ENCODE measurements around the gene GABBR2. TPM values are rescaled to one million over a fixed set of nuclear protein-coding genes. Genes with fewer than 3 reads are reported as not detected.

GABBR2 gene
- total RNA-seq, 2 experiments from 2014 or later = not detected

DNA sequence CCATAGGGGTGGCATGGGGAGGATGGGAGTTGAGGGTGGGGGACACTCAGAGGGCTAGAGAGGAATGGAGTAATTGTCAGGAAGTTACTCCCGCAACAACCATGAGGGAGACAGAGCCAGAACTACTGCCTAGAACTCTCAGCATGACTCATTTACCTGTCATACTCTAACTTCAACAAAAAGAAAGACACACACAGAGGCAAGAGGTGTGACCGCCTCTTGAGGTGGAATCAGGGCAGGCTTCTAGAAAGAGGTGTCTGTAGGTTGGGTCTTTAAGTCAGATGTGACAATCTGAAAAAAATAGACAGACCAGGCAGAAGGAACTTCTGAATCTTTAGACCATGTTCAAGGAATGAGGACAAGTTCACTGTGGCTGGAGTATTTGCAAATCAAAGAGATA, 73.4 kb downstream of the GABBR2 start:
- no peak for TF ChIP-seq EZH2phosphoT487 (IDR thresholded peaks at IDR 0.05; ENCODE audit: borderline replicate concordance, low read depth, low read length)
- TF ChIP-seq, protein P1, sequence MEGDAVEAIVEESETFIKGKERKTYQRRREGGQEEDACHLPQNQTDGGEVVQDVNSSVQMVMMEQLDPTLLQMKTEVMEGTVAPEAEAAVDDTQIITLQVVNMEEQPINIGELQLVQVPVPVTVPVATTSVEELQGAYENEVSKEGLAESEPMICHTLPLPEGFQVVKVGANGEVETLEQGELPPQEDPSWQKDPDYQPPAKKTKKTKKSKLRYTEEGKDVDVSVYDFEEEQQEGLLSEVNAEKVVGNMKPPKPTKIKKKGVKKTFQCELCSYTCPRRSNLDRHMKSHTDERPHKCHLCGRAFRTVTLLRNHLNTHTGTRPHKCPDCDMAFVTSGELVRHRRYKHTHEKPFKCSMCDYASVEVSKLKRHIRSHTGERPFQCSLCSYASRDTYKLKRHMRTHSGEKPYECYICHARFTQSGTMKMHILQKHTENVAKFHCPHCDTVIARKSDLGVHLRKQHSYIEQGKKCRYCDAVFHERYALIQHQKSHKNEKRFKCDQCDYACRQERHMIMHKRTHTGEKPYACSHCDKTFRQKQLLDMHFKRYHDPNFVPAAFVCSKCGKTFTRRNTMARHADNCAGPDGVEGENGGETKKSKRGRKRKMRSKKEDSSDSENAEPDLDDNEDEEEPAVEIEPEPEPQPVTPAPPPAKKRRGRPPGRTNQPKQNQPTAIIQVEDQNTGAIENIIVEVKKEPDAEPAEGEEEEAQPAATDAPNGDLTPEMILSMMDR (conservative IDR thresholded peaks at IDR 0.05; ENCODE audit: low read length) = no peak
- DNase-seq (ENCODE audit: low spot score) = no peak
- H3K27ac ChIP-seq (ENCODE audit: low read depth, low read length, poor library complexity, severe bottlenecking) = no peak overlapping the region
- H3K79me2 ChIP-seq (ENCODE audit: insufficient read depth, low read depth, low read length) = no peaks in the 10 kb centered on the region
- H3K4me2 ChIP-seq (ENCODE audit: low read length) = no peak overlapping the region
- ChIA-PET CTCF (ENCODE audit: unreplicated experiment) (no interaction called here), POLR2A (no interaction called here)
- H3K36me3 ChIP-seq (ENCODE audit: insufficient read depth, low read length) = no peaks in the 10 kb centered on the region
- H3K9me3 ChIP-seq (ENCODE audit: low read length) = no peaks in the 10 kb centered on the region
- no peak overlapping the region for H2AFZ ChIP-seq (ENCODE audit: low read length)
- no peaks in the 10 kb centered on the region for H3K9me2 ChIP-seq (ENCODE audit: insufficient read depth, low read length)
- BruUV-seq (replicated peaks) = no TSS peak
- intact Hi-C loops (cut with micrococcal nuclease; ENCODE audit: unreplicated experiment) = no loop called here
- H4K20me1 ChIP-seq (ENCODE audit: insufficient read depth, low read length) = no peaks in the 10 kb centered on the region
- no peak overlapping the region for H3K4me3 ChIP-seq (ENCODE audit: low read depth, low read length, poor library complexity, severe bottlenecking)
- no peaks in the 10 kb centered on the region for H3K4me1 ChIP-seq (ENCODE audit: insufficient read depth, low read length, poor library complexity, severe bottlenecking)

DNA sequence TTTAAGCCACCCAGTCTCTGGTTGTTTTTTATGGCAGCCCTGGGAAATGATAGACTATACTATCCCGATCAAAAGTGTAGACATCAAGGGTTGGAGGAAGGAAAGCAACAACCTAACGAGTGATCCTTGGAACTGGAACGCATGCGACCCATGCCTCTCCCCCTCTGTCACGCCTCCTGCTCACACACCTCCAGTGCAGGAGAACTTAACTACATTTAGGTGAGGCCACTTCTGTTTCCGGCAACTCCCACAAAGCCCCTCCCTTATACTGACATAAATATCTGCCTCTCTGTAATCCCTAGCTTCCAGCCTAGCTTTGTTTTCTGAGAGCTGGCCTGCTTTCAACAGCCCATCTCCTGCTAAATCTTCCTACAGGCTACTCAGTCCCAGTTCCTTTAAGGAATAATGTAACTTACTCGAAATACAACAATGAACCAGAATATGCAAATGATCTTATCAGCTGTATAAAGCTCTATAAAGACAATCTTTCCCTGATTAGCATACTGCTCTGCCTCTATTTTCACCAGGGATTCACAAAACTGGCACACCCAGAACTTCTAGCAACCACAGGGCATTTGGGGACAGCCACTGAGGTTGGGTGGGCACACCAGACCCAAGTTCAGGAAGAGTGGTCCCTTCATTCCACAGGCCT, 73.9 kb downstream of the GABBR2 start:
- no TSS peak for BruUV-seq (replicated peaks)
- Histone ChIP-seq H4K20me1 (ENCODE audit: insufficient read depth, low read length) (no peaks in the 10 kb centered on the region), H2AFZ (ENCODE audit: low read length) (no peak overlapping the region), H3K36me3 (ENCODE audit: insufficient read depth, low read length) (no peaks in the 10 kb centered on the region), H3K4me2 (ENCODE audit: low read length) (no peak overlapping the region), H3K9me2 (ENCODE audit: insufficient read depth, low read length) (no peaks in the 10 kb centered on the region), H3K79me2 (ENCODE audit: insufficient read depth, low read depth, low read length) (no peaks in the 10 kb centered on the region), H3K27ac (ENCODE audit: low read depth, low read length, poor library complexity, severe bottlenecking) (no peak overlapping the region), H3K4me3 (ENCODE audit: low read depth, low read length, poor library complexity, severe bottlenecking) (no peak overlapping the region), H3K9me3 (ENCODE audit: low read length) (no peaks in the 10 kb centered on the region), H3K4me1 (ENCODE audit: insufficient read depth, low read length, poor library complexity, severe bottlenecking) (no peaks in the 10 kb centered on the region)
- no peak for TF ChIP-seq EZH2phosphoT487 (IDR thresholded peaks at IDR 0.05; ENCODE audit: borderline replicate concordance, low read depth, low read length)
- TF ChIP-seq, protein P1 (conservative IDR thresholded peaks at IDR 0.05; ENCODE audit: low read length) = no peak
- no peak for DNase-seq (ENCODE audit: low spot score)
- POLR2A ChIA-PET = interaction anchor here (0.7 kb wide), 1 partner anchor 11 kb away, joined by 3 read pairs; no protein-coding TSS in a partner anchor
- CTCF ChIA-PET (ENCODE audit: unreplicated experiment) = no interaction called here
- intact Hi-C loops (cut with micrococcal nuclease; ENCODE audit: unreplicated experiment) = no loop called here

DNA sequence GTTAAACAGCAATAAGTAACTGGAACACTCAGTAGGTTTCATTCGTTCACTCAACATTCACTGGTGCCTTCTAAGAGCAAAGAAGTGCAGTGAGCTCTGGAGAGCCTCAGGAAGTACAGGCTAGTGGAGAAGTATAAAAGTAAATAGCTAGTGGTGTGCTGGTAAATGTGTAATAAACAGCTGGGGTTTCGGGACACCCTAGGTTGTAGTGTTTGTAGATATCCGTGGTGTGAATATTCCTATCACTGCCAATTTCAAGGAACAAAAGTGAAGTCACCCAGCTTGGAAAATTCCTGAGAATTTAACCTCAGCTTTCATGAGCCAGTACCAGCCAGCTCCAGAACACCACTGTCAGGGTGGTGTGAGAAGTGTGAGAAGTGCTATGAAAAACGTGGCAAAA, 75.9 kb downstream of the GABBR2 start:
- no TSS peak for BruUV-seq (replicated peaks)
- CTCF ChIA-PET (ENCODE audit: unreplicated experiment) = no interaction called here
- no peak overlapping the region for H2AFZ ChIP-seq (ENCODE audit: low read length)
- POLR2A ChIA-PET = no interaction called here
- DNase-seq (ENCODE audit: low spot score) = no peak
- TF ChIP-seq, protein P1 (conservative IDR thresholded peaks at IDR 0.05; ENCODE audit: low read length) = no peak
- no peak for TF ChIP-seq EZH2phosphoT487 (IDR thresholded peaks at IDR 0.05; ENCODE audit: borderline replicate concordance, low read depth, low read length)
- H3K4me3 ChIP-seq (ENCODE audit: low read depth, low read length, poor library complexity, severe bottlenecking) = no peak overlapping the region
- no peaks in the 10 kb centered on the region for H3K79me2 ChIP-seq (ENCODE audit: insufficient read depth, low read depth, low read length)
- no peaks in the 10 kb centered on the region for H3K4me1 ChIP-seq (ENCODE audit: insufficient read depth, low read length, poor library complexity, severe bottlenecking)
- no peaks in the 10 kb centered on the region for H4K20me1 ChIP-seq (ENCODE audit: insufficient read depth, low read length)
- H3K9me3 ChIP-seq (ENCODE audit: low read length) = no peaks in the 10 kb centered on the region
- H3K9me2 ChIP-seq (ENCODE audit: insufficient read depth, low read length) = no peaks in the 10 kb centered on the region
- H3K36me3 ChIP-seq (ENCODE audit: insufficient read depth, low read length) = no peaks in the 10 kb centered on the region
- H3K4me2 ChIP-seq (ENCODE audit: low read length) = no peak overlapping the region
- intact Hi-C loops (cut with micrococcal nuclease; ENCODE audit: unreplicated experiment) = no loop called here
- H3K27ac ChIP-seq (ENCODE audit: low read depth, low read length, poor library complexity, severe bottlenecking) = no peak overlapping the region
